WI38 (cell line): ENCODE data around the gene SMYD3.

Experiments used
- H3K4me3 ChIP-seq: 2 replicates; pipeline ENCODE4 v1.5.1; 2011; ENCODE audit warnings: low read depth, mild to moderate bottlenecking, control low read depth, low read length
- CTCF ChIP-seq: IDR thresholded peaks from 2 replicates; pipeline ENCODE4 v1.5.1; 2012; ENCODE audit warnings: low read depth, mild to moderate bottlenecking, control low read depth, low read length

The SMYD3 gene

DNA sequence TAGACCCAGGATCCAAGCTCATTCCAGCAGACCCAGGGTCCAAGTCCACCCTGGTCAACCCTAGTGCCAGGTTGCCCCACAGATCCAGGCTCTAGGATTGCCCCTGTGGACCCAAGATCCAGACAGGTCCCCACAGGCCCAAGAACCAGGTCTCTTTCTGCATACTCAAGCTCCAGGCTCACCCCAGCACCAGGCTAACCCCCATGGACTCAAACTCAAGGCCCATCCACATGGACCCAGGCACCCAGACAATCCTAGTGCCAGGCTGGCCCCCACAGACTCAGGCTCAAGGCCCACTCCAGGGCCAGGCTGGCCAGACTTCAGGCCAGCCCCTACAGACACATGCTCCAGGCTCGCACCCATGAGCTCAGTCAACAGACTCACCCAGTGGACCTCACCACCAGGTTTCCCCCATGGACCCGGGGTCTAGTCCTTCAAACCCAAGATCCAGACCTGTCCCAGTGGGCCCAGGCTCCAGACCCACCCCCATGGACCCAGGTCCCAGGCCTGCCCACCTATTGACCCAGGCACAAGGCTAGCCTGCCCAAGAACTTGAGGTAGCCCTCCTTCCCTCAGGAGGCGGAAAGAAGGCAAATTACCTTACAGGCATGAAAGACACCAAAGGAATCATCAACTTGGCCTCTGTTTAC is 124.4 kb downstream of the SMYD3 start:
- H3K4me3 ChIP-seq: no peak overlapping the region
- TF ChIP-seq CTCF: no peak

DNA sequence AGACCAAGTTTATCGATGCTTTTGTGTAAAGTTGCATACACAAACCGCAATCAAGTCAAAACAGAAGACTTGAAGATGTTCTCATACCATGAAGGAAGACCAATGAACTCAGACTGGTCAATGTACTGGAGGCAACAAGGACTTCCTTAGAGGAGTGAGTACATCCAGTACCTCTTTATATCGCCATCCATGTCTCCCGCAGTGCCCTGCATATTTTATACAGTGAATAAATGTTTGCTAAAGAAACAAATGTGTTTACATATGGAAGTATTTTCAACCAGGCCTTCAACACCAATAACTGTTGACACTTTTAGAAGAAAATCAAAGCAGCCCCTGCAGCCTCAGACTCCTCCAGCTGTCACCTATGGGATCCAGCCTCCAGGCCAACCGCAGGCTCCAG is 125.6 kb downstream of the SMYD3 start:
- H3K4me3 ChIP-seq: no peak overlapping the region
- no peak for TF ChIP-seq CTCF

GRCh38 chr1:246377625-246378153 is 129.4 kb downstream of the SMYD3 start:
- TF ChIP-seq CTCF: no peak
- no peak overlapping the region for H3K4me3 ChIP-seq

- TF ChIP-seq CTCF: no peak
Measured at GRCh38 chr1:246373828-246374569, 133.1 kb downstream of the SMYD3 start.

DNA sequence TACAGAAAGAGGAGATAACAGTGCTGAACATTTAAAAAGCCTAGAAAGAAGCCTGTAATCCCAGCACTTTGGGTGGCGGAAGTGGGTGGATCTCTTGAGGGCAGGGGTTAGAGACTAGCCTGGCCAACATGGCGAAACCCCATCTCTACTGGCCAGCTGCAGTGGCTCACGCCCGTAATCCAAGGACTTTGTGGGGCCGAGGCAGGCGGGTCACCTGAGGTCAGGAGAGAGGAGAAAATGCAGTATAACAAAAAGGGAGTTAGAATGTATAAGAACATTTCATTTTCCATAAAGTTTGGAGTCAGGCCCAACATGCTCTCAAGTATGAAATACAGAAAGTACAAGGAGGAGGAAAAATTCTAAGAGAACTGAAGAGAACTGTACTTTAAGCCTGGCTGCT is 134.5 kb downstream of the SMYD3 start:
- no peak overlapping the region for H3K4me3 ChIP-seq
- TF ChIP-seq CTCF: no peak

More at GRCh38 chr1:246373828-246374569, 133.1 kb downstream of the SMYD3 start:
- no peak overlapping the region for H3K4me3 ChIP-seq

DNA sequence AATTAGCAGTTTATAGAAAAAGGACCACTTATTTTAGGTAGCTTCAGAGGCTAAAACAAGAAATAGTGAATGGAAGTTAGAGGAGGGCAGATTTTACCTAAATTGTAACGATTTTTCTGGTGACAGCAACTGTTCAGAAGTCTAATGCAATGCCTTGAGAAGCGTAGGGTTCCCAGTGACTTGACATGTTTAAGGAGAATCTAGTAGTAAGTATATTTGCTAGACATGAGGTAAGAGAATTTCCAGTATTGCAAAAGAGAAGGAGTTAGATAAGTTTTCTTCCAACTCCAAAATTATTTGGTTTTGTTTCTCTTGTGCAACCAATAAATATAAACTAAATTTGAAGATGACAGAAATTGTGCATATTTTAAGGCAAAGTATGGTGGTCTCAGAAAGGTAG is 140.0 kb downstream of the SMYD3 start:
- H3K4me3 ChIP-seq: no peak overlapping the region
- no peak for TF ChIP-seq CTCF

- H3K4me3 ChIP-seq: no peak overlapping the region
- TF ChIP-seq CTCF: no peak
Measured at GRCh38 chr1:246365708-246366107, 141.4 kb downstream of the SMYD3 start.
